ENCODE data around the gene MRPL45. TPM values are rescaled to one million over a fixed set of nuclear protein-coding genes. Genes with fewer than 3 reads are reported as not detected.

The MRPL45 gene
- polyA plus RNA-seq, 1 experiment: 86.0 TPM

- no peak for DNase-seq (ENCODE audit: low read depth, low spot score)
- TF ChIP-seq, protein P1, sequence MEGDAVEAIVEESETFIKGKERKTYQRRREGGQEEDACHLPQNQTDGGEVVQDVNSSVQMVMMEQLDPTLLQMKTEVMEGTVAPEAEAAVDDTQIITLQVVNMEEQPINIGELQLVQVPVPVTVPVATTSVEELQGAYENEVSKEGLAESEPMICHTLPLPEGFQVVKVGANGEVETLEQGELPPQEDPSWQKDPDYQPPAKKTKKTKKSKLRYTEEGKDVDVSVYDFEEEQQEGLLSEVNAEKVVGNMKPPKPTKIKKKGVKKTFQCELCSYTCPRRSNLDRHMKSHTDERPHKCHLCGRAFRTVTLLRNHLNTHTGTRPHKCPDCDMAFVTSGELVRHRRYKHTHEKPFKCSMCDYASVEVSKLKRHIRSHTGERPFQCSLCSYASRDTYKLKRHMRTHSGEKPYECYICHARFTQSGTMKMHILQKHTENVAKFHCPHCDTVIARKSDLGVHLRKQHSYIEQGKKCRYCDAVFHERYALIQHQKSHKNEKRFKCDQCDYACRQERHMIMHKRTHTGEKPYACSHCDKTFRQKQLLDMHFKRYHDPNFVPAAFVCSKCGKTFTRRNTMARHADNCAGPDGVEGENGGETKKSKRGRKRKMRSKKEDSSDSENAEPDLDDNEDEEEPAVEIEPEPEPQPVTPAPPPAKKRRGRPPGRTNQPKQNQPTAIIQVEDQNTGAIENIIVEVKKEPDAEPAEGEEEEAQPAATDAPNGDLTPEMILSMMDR (IDR thresholded peaks at IDR 0.05; ENCODE audit: low read depth, low read length): no peak
- ChIA-PET CTCF (interaction anchor here (0.5 to 5.1 kb wide), 5 partner anchors 8 to 196 kb away, joined by 3 to 28 read pairs (median 5); no protein-coding TSS in a partner anchor), POLR2A (no interaction called here)
- Histone ChIP-seq H3K27ac (ENCODE audit: low read depth, low read length) (no peak overlapping the region), H3K27me3 (ENCODE audit: control insufficient read depth, insufficient read depth, low read length) (peaks cover 44% of the 10 kb centered on the region), H3K9me3 (ENCODE audit: control insufficient read depth, insufficient read depth, low read length) (no peaks in the 10 kb centered on the region), H3K4me3 (ENCODE audit: low read depth, low read length) (no peak overlapping the region)
Observed at GRCh38 chr17:38329808-38330730, 33.1 kb downstream of the MRPL45 start.

DNA sequence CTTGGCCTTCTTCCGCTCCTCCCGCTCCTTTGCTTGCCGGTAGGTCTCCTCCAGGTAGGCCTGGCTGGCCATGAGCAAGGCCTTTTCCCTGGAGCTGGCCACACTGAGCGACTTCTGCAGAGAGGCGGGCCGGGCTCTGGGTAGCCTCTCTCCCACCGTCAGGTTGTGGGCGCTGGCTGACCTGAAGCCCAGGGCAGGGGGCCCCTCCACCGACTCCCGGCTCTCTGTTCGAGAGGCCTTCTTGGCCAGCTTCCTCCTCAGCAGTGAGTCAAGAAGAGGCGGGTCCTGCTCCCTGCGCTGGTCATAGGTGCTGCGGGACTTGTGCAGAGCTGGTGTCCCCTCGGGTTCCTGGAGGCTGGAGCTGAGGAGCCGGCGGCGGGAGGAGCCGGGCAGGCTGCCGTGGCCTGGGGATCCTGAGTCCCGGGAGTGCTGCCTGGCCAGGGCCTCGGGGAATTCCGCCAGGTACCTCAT, 34.0 kb downstream of the MRPL45 start:
- H3K27me3 ChIP-seq (ENCODE audit: control insufficient read depth, insufficient read depth, low read length): peaks cover 44% of the 10 kb centered on the region
- no peak overlapping the region for H3K4me3 ChIP-seq (ENCODE audit: low read depth, low read length)
- TF ChIP-seq, protein P1 (IDR thresholded peaks at IDR 0.05; ENCODE audit: low read depth, low read length): no peak
- H3K9me3 ChIP-seq (ENCODE audit: control insufficient read depth, insufficient read depth, low read length): no peaks in the 10 kb centered on the region
- ChIA-PET CTCF (interaction anchor here (0.5 to 5.1 kb wide), 5 partner anchors 8 to 195 kb away, joined by 3 to 28 read pairs (median 5); no protein-coding TSS in a partner anchor), POLR2A (no interaction called here)
- H3K27ac ChIP-seq (ENCODE audit: low read depth, low read length): no peak overlapping the region
- DNase-seq (ENCODE audit: low read depth, low spot score): no peak

GRCh38 chr17:38332735-38333134, 35.8 kb downstream of the MRPL45 start:
- ChIA-PET POLR2A (interaction anchor here (0.6 kb wide), 1 partner anchor 8 kb away, joined by 5 read pairs; no protein-coding TSS in a partner anchor), CTCF (interaction anchor here (0.7 to 5.1 kb wide), 6 partner anchors 10 to 90 kb away, joined by 3 to 28 read pairs (median 6); no protein-coding TSS in a partner anchor)
- Histone ChIP-seq H3K27ac (ENCODE audit: low read depth, low read length) (no peak overlapping the region), H3K9me3 (ENCODE audit: control insufficient read depth, insufficient read depth, low read length) (no peaks in the 10 kb centered on the region), H3K27me3 (ENCODE audit: control insufficient read depth, insufficient read depth, low read length) (peaks cover 42% of the 10 kb centered on the region), H3K4me3 (ENCODE audit: low read depth, low read length) (no peak overlapping the region)
- no peak for DNase-seq (ENCODE audit: low read depth, low spot score)
- TF ChIP-seq, protein P1 (IDR thresholded peaks at IDR 0.05; ENCODE audit: low read depth, low read length): no peak

DNA sequence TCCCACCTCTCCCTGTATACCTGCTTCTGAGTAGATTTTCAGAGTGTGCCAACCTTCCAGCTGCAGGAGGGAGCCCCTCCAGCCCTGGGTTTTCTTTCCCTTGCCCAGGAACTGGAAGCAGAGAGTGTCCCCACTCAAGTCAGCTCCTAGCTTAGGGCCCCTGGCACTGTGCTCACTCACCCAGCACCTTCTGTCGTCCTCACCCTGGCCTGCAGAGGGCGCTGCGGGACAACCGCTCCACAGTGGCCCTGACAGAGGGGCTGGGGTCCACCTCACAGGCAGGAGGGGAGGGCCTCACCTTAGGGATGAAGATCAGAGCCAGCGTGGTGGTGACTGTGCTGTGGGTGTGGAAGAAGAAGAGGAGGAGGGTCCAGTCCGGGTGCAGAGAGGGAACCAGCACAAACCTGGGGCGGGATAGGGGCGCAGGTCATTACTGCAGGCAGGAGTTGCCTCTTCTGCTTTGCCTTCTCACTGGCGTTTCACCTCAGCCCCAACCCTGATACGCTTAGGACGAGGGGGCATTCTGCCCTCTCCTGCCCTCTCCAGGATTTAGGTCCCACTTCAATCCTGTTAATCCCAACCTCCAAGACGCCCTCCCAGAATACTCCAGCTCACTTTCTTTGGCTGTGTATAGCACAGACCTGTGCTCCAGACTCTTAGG, 36.8 kb downstream of the MRPL45 start:
- TF ChIP-seq, protein P1 (IDR thresholded peaks at IDR 0.05; ENCODE audit: low read depth, low read length): peak; percentile 60

More for the DNA sequence above, 36.8 kb downstream of the MRPL45 start:
- H3K9me3 ChIP-seq (ENCODE audit: control insufficient read depth, insufficient read depth, low read length): no peaks in the 10 kb centered on the region
- H3K4me3 ChIP-seq (ENCODE audit: low read depth, low read length): no peak overlapping the region
- no peak for DNase-seq (ENCODE audit: low read depth, low spot score)
- POLR2A ChIA-PET: interaction anchor here (0.6 kb wide), 1 partner anchor 9 kb away, joined by 5 read pairs; no protein-coding TSS in a partner anchor
- peaks cover 48% of the 10 kb centered on the region for H3K27me3 ChIP-seq (ENCODE audit: control insufficient read depth, insufficient read depth, low read length)
- H3K27ac ChIP-seq (ENCODE audit: low read depth, low read length): no peak overlapping the region
- CTCF ChIA-PET: interaction anchor here (0.6 to 5.1 kb wide), 8 partner anchors 10 to 81 kb away, joined by 3 to 28 read pairs (median 4); partner anchors contain the start of gene GPR179

All from AG04450 (cell line).